HepG2 (cell line): ENCODE data around the gene GRIN3B. TPM values are rescaled to one million over a fixed set of nuclear protein-coding genes. Genes with fewer than 3 reads are reported as not detected.
A peak's percentile ranks its signal among the peaks of the same experiment; 100 is the strongest.

Experiments used
- ATAC-seq: fragments of 200-7000 bp; cut with Tn5 transposase; 3 replicates; pipeline ENCODE4 v1.9.1; 2020; ENCODE audit warnings: mild to moderate bottlenecking, moderate library complexity
- Bru-seq: library from RNA; stranded (reverse); fragments of 400-500 nt; gene quantifications from one replicate; lab custom pipeline; 2021; lab: Mats Ljungman, UMichigan
- BruChase-seq, 2 experiments: library from RNA; stranded (reverse); fragments of 400-500 nt; gene quantifications; one replicate each; lab custom pipeline; 2021; lab: Mats Ljungman, UMichigan
- BruUV-seq: library from RNA; stranded (reverse); fragments of 400-500 nt; replicated peaks from 2 replicates; lab custom pipeline; 2021; lab: Mats Ljungman, UMichigan
- CTCF ChIA-PET: fragments of 300-600 bp; formaldehyde crosslinking; extraction: SDS; loops from one replicate; lab custom pipeline; 2021; ENCODE audit warnings: low total read pairs, inconsistent platforms, low intra/inter-chr PET ratio; lab: Yijun Ruan, JAX
- POLR2A ChIA-PET: fragments of 350-600 bp; sonication (Branson Sonifier 250); formaldehyde crosslinking; loops from one replicate; lab custom pipeline; 2020; ENCODE audit warnings: antibody characterized with exemption, inconsistent platforms; lab: Yijun Ruan, JAX
- DNase-seq: peaks from one replicate; pipeline ENCODE4 v3.0.0-alpha.2; 2015; ENCODE audit warnings: low spot score
- FAIRE-seq: peaks from 3 replicates; lab custom pipeline; 2011; peaks lifted over from hg19 to GRCh38; lab: Jason Lieb, UNC
- H2AFZ ChIP-seq: one replicate; pipeline ENCODE4 v1.6.1; 2011; ENCODE audit warnings: low read length, inconsistent platforms
- H3K27ac ChIP-seq: fragments of 300-600 bp; 3 replicates; pipeline ENCODE4 v1.8.0; 2011; ENCODE audit warnings: mixed run types, mild to moderate bottlenecking, mixed read lengths, low read length, inconsistent platforms; ENCODE audit not compliant: insufficient read depth; ENCODE audit errors: extremely low read length
- H3K27me3 ChIP-seq, 2 experiments: fragments of 200-600 bp in 1 of 2; 2 replicates in 1 of 2; 3 replicates in 1 of 2; pipeline versions ENCODE4 v1.6.0 to v1.8.0; 2011; ENCODE audit warnings: low read length in 2 of 2, mild to moderate bottlenecking in 2 of 2, moderate library complexity in 2 of 2, inconsistent platforms in 1 of 2; ENCODE audit not compliant: insufficient read depth in 2 of 2, control insufficient read depth in 1 of 2
- H3K36me3 ChIP-seq, 2 experiments: fragments of 200-600 bp in 1 of 2; replicated peaks in 1 of 2; 2 replicates in 1 of 2; 3 replicates in 1 of 2; pipeline versions ENCODE4 v1.5.1 to v1.8.0; 2011; ENCODE audit warnings: low read length in 2 of 2, inconsistent platforms in 1 of 2; ENCODE audit not compliant: insufficient read depth in 2 of 2, control insufficient read depth in 1 of 2
- H3K4me1 ChIP-seq: 2 replicates; pipeline ENCODE4 v1.5.1; 2012; ENCODE audit warnings: low read length, inconsistent platforms; ENCODE audit not compliant: insufficient read depth
- H3K4me2 ChIP-seq: 2 replicates; pipeline ENCODE4 v1.6.0; 2011; ENCODE audit warnings: low read depth, low read length, inconsistent platforms
- H3K4me3 ChIP-seq, 3 experiments: fragments of 200-600 bp in 1 of 3; sonication (generic), shearing (Covaris generic) in 1 of 3; replicated peaks in 1 of 3; 2 replicates each; pipeline ENCODE4 v1.5.1; 2011 to 2016; ENCODE audit warnings: low read length in 3 of 3, inconsistent platforms in 2 of 3, low read depth in 2 of 3, mild to moderate bottlenecking in 2 of 3, control low read depth in 1 of 3, mixed read lengths in 1 of 3; ENCODE audit not compliant: insufficient read depth in 1 of 3
- H3K79me2 ChIP-seq: one replicate; pipeline ENCODE4 v1.6.1; 2011; ENCODE audit warnings: low read length, inconsistent platforms; ENCODE audit not compliant: insufficient read depth
- H3K9ac ChIP-seq: 2 replicates; pipeline ENCODE4 v1.6.0; 2011; ENCODE audit warnings: mild to moderate bottlenecking, low read depth, low read length, inconsistent platforms; ENCODE audit not compliant: insufficient read depth
- H3K9me3 ChIP-seq: 2 replicates; pipeline ENCODE4 v1.5.1; 2012; ENCODE audit warnings: mild to moderate bottlenecking, low read length
- H4K20me1 ChIP-seq: 2 replicates; pipeline ENCODE4 v1.6.0; 2011; ENCODE audit warnings: inconsistent platforms, mild to moderate bottlenecking, low read length, moderate library complexity; ENCODE audit not compliant: insufficient read depth
- ZFX ChIP-seq: sonication (generic); formaldehyde crosslinking; IDR thresholded peaks from 2 replicates; pipeline ENCODE4 v1.4.0; 2020; ENCODE audit warnings: mild to moderate bottlenecking, low read depth, missing genetic modification reagents, moderate library complexity
- ZFYVE20 ChIP-seq: sonication (generic); formaldehyde crosslinking; IDR thresholded peaks from 2 replicates; pipeline ENCODE4 v1.8.0; 2023; ENCODE audit warnings: low read depth, mild to moderate bottlenecking, moderate library complexity, missing genetic modification reagents, borderline replicate concordance
- ZNF20 ChIP-seq: sonication (generic); formaldehyde crosslinking; IDR thresholded peaks from 2 replicates; pipeline ENCODE4 v1.4.0; 2020; ENCODE audit warnings: mild to moderate bottlenecking, moderate library complexity, missing genetic modification reagents
- ZNF644 ChIP-seq: IDR thresholded peaks from 2 replicates; pipeline ENCODE4 v1.6.1; 2016; ENCODE audit warnings: low read depth
- ZNF746 ChIP-seq: sonication (generic); formaldehyde crosslinking; IDR thresholded peaks from 2 replicates; pipeline ENCODE4 v1.8.0; 2022; ENCODE audit warnings: mild to moderate bottlenecking, missing genetic modification reagents
- ZNF839 ChIP-seq: sonication (generic); formaldehyde crosslinking; IDR thresholded peaks from 2 replicates; pipeline ENCODE4 v1.4.0; 2020; ENCODE audit warnings: missing genetic modification reagents, mild to moderate bottlenecking, borderline replicate concordance
- WGBS: methylation state at CpG from one replicate; pipeline ENCODE4 v1.1.6; 2017; ENCODE audit warnings: low lambda C conversion rate; 5-methylcytosine and 5-hydroxymethylcytosine counted together
- in situ Hi-C: cut with HindIII; loops from 2 replicates; pipeline ENCODE4 v1.10.0; 2017; ENCODE audit warnings: low pct_unique_long_range_greater_than_20kb; ENCODE audit not compliant: extremely low pct_ligation_motif_present
- intact Hi-C: fragments of 100-400 bp; cut with micrococcal nuclease; formaldehyde crosslinking; loops from one replicate; pipeline ENCODE4 v1.10.0; 2022; ENCODE audit not compliant: unreplicated experiment
- long read RNA-seq, 2 experiments: library from RNA in 1 of 2; library from polyadenylated mRNA in 1 of 2; stranded (forward) in 1 of 2; unstranded in 1 of 2; transcript quantifications; one replicate each; pipeline ENCODE4 v2.0.0, GENCODE V29; 2019 to 2022
- polyA minus RNA-seq, 3 experiments: library from RNA; depleted of rRNA, polyadenylated mRNA; stranded (reverse); fragments of >200 nt; gene quantifications; 2 replicates each; pipeline ENCODE4 v1.2.3, GENCODE V29; 2011; ENCODE audit warnings: low replicate concordance in 1 of 3
- polyA plus RNA-seq, 8 experiments: library from polyadenylated mRNA; depleted of rRNA in 3 of 8; stranded (reverse) in 7 of 8; unstranded in 1 of 8; fragments of >200 nt; fragmentation: Illumina TruSeq in 4 of 8; extraction: Trizol in 4 of 8; gene quantifications; 2 replicates each; pipeline versions ENCODE4 v1.2.1 to v1.2.3, GENCODE V29; 2011 to 2016; ENCODE audit warnings: low read depth in 4 of 8, missing spikeins in 1 of 8, mixed read lengths in 1 of 8; ENCODE audit not compliant: insufficient read depth in 1 of 8
- total RNA-seq, 5 experiments: library from RNA; depleted of rRNA; stranded (reverse); fragments of >200 nt; fragmentation: Illumina TruSeq; extraction: Trizol; gene quantifications; 2 replicates each; pipeline ENCODE4 v1.2.3, GENCODE V29; 2016; ENCODE audit warnings: low read depth in 1 of 5
- TF ChIP-seq, protein P1 (sequence below): sonication (generic); formaldehyde crosslinking; IDR thresholded peaks from 2 replicates; pipeline ENCODE4 v1.5.1; 2020; ENCODE audit warnings: mild to moderate bottlenecking, missing genetic modification reagents, moderate library complexity
- TF ChIP-seq, protein P2 (sequence below): sonication (generic); formaldehyde crosslinking; IDR thresholded peaks from 2 replicates; pipeline ENCODE4 v1.4.0; 2020; ENCODE audit warnings: mild to moderate bottlenecking, missing genetic modification reagents

The GRIN3B gene, protein sequence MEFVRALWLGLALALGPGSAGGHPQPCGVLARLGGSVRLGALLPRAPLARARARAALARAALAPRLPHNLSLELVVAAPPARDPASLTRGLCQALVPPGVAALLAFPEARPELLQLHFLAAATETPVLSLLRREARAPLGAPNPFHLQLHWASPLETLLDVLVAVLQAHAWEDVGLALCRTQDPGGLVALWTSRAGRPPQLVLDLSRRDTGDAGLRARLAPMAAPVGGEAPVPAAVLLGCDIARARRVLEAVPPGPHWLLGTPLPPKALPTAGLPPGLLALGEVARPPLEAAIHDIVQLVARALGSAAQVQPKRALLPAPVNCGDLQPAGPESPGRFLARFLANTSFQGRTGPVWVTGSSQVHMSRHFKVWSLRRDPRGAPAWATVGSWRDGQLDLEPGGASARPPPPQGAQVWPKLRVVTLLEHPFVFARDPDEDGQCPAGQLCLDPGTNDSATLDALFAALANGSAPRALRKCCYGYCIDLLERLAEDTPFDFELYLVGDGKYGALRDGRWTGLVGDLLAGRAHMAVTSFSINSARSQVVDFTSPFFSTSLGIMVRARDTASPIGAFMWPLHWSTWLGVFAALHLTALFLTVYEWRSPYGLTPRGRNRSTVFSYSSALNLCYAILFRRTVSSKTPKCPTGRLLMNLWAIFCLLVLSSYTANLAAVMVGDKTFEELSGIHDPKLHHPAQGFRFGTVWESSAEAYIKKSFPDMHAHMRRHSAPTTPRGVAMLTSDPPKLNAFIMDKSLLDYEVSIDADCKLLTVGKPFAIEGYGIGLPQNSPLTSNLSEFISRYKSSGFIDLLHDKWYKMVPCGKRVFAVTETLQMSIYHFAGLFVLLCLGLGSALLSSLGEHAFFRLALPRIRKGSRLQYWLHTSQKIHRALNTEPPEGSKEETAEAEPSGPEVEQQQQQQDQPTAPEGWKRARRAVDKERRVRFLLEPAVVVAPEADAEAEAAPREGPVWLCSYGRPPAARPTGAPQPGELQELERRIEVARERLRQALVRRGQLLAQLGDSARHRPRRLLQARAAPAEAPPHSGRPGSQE
- 0.07 TPM in 1 of 2 replicates, not detected in the other for total RNA-seq (2016; rRNA removed; fragmentation: Illumina TruSeq; extraction: Trizol)
- not detected in 2 replicates for total RNA-seq (2016; cell fraction: cytosol; rRNA removed; fragmentation: Illumina TruSeq; extraction: Trizol; ENCODE audit: low read depth)
- 0.17 TPM in 1 of 2 replicates, not detected in the other for total RNA-seq (2016; cell fraction: insoluble cytoplasmic fraction; rRNA removed; fragmentation: Illumina TruSeq; extraction: Trizol)
- not detected in 2 replicates for total RNA-seq (2016; cell fraction: membrane; rRNA removed; fragmentation: Illumina TruSeq; extraction: Trizol)
- 0.28 TPM in 1 of 2 replicates, not detected in the other for total RNA-seq (2016; cell fraction: nucleus; rRNA removed; fragmentation: Illumina TruSeq; extraction: Trizol)
- 0.20 and 0.34 TPM in 2 replicates for polyA plus RNA-seq (2011; rRNA removed)
- polyA plus RNA-seq (2011; cell fraction: cytosol; rRNA removed), result 0.15 and 0.47 TPM in 2 replicates
- 2.8 and 7.1 TPM in 2 replicates for polyA plus RNA-seq (2011; cell fraction: nucleus; rRNA removed)
- 0.23 and 0.28 TPM in 2 replicates for polyA plus RNA-seq (2012)
- polyA plus RNA-seq (2016; cell fraction: cytosol; fragmentation: Illumina TruSeq; extraction: Trizol; ENCODE audit: low read depth), result not detected in 2 replicates
- not detected in 2 replicates for polyA plus RNA-seq (2016; cell fraction: insoluble cytoplasmic fraction; fragmentation: Illumina TruSeq; extraction: Trizol; ENCODE audit: low read depth)
- not detected in 2 replicates for polyA plus RNA-seq (2016; cell fraction: membrane; fragmentation: Illumina TruSeq; extraction: Trizol; ENCODE audit: low read depth)
- polyA plus RNA-seq (2016; cell fraction: nucleus; fragmentation: Illumina TruSeq; extraction: Trizol; ENCODE audit: insufficient read depth, low read depth), result 0.27 and 0.38 TPM in 2 replicates
- 0.42 TPM in 1 of 2 replicates, not detected in the other for polyA minus RNA-seq (2011; rRNA and poly(A)+ RNA removed; ENCODE audit: low replicate concordance)
- polyA minus RNA-seq (2011; cell fraction: cytosol; rRNA and poly(A)+ RNA removed), result not detected in 2 replicates
- polyA minus RNA-seq (2011; cell fraction: nucleus; rRNA and poly(A)+ RNA removed), result 0.13 and 0.37 TPM in 2 replicates
- percentile 17 among the genes with signal in this experiment for Bru-seq, nascent RNA
- BruChase-seq, experiment 1, labeled RNA remaining after a 6-hour chase, result percentile 34 among the genes with signal in this experiment
- percentile 24 among the genes with signal in this experiment for BruChase-seq, experiment 2, labeled RNA remaining after a 2-hour chase
- long read RNA-seq, experiment 1, partial matches to known transcripts, result 0 of 1 reads
- long read RNA-seq, experiment 1, other reads (novel, unspliced or antisense), result 1 of 1 reads
- long read RNA-seq, experiment 2, result 0 reads

DNA sequence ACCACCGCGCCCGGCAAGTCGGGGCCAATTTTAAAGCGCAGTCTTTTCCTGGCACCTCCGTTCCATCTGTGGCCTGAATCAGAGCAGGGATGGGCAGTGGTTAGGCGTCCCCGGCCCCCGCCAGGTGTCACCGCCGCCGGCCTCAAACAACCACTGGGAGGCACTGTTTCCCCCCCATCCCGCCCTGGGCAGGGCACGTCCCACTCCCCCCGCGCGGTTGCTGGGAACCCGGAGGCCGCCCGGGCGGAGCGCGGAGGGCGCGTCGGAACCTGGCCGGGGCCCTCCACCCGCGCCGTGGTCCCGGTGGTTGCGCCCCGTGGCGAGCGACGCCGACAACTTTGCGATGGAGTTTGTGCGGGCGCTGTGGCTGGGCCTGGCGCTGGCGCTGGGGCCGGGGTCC lies at the start of gene GRIN3B:
Gene GRIN3B, plus strand, starts transcription at position 325 of the 400 bp plus-strand sequence. Its CDS starts 19 bp downstream, at position 344.
- peak within 1 kb of the TSS; percentile 33 to 66 (median 37); a peak in 5 of 6 replicates for H3K4me3 ChIP-seq
- no peaks in the 10 kb centered on the region for H3K79me2 ChIP-seq
- peak; percentile 41 for ATAC-seq
- H3K4me2 ChIP-seq, result peak within 1 kb of the TSS; percentile 65
- H3K4me1 ChIP-seq, result peaks cover 36% of the 10 kb centered on the region
- H3K27me3 ChIP-seq, result peaks cover 14 to 50% of the 10 kb centered on the region in 2 experiments
- DNase-seq, result peak; percentile 43
- in situ Hi-C loops, result no loop called here
- H3K27ac ChIP-seq, result no peak within 1 kb of the TSS
- 0 out of 2 replicates have a peak within 1 kb of the TSS, but pooled peaks have one; percentile 8 for H3K9ac ChIP-seq
- intact Hi-C loops, result no loop called here
- no peak for FAIRE-seq
- CTCF ChIA-PET, result no interaction called here
- no peak within 1 kb of the TSS for H2AFZ ChIP-seq
- BruUV-seq, result no TSS peak
- 0% methylated on average over 6 of the region's 43 CpGs for WGBS
- H4K20me1 ChIP-seq, result no peaks in the 10 kb centered on the region
- no peaks in the 10 kb centered on the region for H3K36me3 ChIP-seq
- H3K9me3 ChIP-seq, result no peaks in the 10 kb centered on the region
- POLR2A ChIA-PET, result no interaction called here
- TF ChIP-seq ZNF20 (CRISPR knock-in tag), result no peak
- TF ChIP-seq, protein P1, sequence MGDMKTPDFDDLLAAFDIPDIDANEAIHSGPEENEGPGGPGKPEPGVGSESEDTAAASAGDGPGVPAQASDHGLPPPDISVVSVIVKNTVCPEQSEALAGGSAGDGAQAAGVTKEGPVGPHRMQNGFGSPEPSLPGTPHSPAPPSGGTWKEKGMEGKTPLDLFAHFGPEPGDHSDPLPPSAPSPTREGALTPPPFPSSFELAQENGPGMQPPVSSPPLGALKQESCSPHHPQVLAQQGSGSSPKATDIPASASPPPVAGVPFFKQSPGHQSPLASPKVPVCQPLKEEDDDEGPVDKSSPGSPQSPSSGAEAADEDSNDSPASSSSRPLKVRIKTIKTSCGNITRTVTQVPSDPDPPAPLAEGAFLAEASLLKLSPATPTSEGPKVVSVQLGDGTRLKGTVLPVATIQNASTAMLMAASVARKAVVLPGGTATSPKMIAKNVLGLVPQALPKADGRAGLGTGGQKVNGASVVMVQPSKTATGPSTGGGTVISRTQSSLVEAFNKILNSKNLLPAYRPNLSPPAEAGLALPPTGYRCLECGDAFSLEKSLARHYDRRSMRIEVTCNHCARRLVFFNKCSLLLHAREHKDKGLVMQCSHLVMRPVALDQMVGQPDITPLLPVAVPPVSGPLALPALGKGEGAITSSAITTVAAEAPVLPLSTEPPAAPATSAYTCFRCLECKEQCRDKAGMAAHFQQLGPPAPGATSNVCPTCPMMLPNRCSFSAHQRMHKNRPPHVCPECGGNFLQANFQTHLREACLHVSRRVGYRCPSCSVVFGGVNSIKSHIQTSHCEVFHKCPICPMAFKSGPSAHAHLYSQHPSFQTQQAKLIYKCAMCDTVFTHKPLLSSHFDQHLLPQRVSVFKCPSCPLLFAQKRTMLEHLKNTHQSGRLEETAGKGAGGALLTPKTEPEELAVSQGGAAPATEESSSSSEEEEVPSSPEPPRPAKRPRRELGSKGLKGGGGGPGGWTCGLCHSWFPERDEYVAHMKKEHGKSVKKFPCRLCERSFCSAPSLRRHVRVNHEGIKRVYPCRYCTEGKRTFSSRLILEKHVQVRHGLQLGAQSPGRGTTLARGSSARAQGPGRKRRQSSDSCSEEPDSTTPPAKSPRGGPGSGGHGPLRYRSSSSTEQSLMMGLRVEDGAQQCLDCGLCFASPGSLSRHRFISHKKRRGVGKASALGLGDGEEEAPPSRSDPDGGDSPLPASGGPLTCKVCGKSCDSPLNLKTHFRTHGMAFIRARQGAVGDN (CRISPR knock-in tag), result peak; percentile 64
- TF ChIP-seq ZNF746 (CRISPR knock-in tag), result no peak
- no peak for TF ChIP-seq ZNF839 (CRISPR knock-in tag)
- TF ChIP-seq, protein P2, sequence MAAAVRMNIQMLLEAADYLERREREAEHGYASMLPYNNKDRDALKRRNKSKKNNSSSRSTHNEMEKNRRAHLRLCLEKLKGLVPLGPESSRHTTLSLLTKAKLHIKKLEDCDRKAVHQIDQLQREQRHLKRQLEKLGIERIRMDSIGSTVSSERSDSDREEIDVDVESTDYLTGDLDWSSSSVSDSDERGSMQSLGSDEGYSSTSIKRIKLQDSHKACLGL (CRISPR knock-in tag), result 0 out of 2 replicates have a peak, but pooled peaks have one; percentile 20
- no peak for TF ChIP-seq ZNF644 (CRISPR knock-in tag)
- TF ChIP-seq ZFX, result peak; percentile 13
- TF ChIP-seq ZFYVE20 (CRISPR knock-in tag), result no peak
